Sigmoid colon (tissue), 7 donors: Measurements from ENCODE around the gene PAWR. TPM values are rescaled to one million over a fixed set of nuclear protein-coding genes. Genes with fewer than 3 reads are reported as not detected.

Experiments
- DNase-seq: peaks from one replicate; pipeline ENCODE4 v3.0.0-alpha.2; 2019
- H3K27ac ChIP-seq, 4 donors: fragments of 200-600 bp; sonication (generic); one replicate each; pipeline ENCODE4 v1.5.1; 2016 to 2019; ENCODE audit warnings: mild to moderate bottlenecking in 1 of 4
- H3K27me3 ChIP-seq, 3 donors: fragments of 200-600 bp; sonication (generic); one replicate each; pipeline ENCODE4 v1.5.1; 2019; ENCODE audit warnings: mild to moderate bottlenecking in 1 of 3
- H3K36me3 ChIP-seq, 4 donors: fragments of 200-600 bp; sonication (generic); one replicate each; pipeline ENCODE4 v1.5.1; 2016 to 2019
- H3K4me1 ChIP-seq, 4 donors: fragments of 200-600 bp; sonication (generic); one replicate each; pipeline ENCODE4 v1.5.1; 2017 to 2019
- H3K4me3 ChIP-seq, 4 donors: fragments of 200-600 bp; sonication (generic); one replicate each; pipeline ENCODE4 v1.5.1; 2017 to 2019; ENCODE audit warnings: mild to moderate bottlenecking in 2 of 4, moderate library complexity in 1 of 4
- H3K9me3 ChIP-seq, 4 donors: fragments of 200-600 bp in 3 of 4; sonication (generic) in 3 of 4; one replicate each; pipeline versions ENCODE4 v1.5.1 to v1.6.1; 2013 to 2019
- CTCF ChIP-seq, 4 experiments: fragments of 450-650 bp in 3 of 4; fragments of 200-600 bp in 1 of 4; IDR thresholded peaks; one replicate each; pipeline ENCODE4 v1.5.1; 2016 to 2019; ENCODE audit warnings: antibody characterized with exemption in 4 of 4, mild to moderate bottlenecking in 3 of 4, moderate library complexity in 2 of 4
- EP300 ChIP-seq, 4 donors: sonication (generic); formaldehyde crosslinking; IDR thresholded peaks; one replicate each; pipeline ENCODE4 v1.6.1; 2017; ENCODE audit warnings: antibody characterized with exemption in 4 of 4
- POLR2A ChIP-seq, 2 donors: fragments of 450-650 bp; IDR thresholded peaks; one replicate each; pipeline ENCODE4 v1.6.1; 2016; ENCODE audit warnings: antibody characterized with exemption in 2 of 2, mild to moderate bottlenecking in 2 of 2, moderate library complexity in 2 of 2
- POLR2AphosphoS5 ChIP-seq, 4 donors: sonication (generic); formaldehyde crosslinking; IDR thresholded peaks; one replicate each; pipeline ENCODE4 v1.6.1; 2017; ENCODE audit warnings: antibody characterized with exemption in 4 of 4
- WGBS, 2 donors: extraction: QIAGEN DNeasy Blood & Tissue Kit; methylation state at CpG; one replicate each; pipeline ENCODE4 v1.1.7; 2013; 5-methylcytosine and 5-hydroxymethylcytosine counted together
- intact Hi-C: fragments of 100-400 bp; cut with DNase I; formaldehyde crosslinking; loops from one replicate; pipeline ENCODE4 v1.15.1; 2023
- polyA plus RNA-seq, 3 donors: library from polyadenylated mRNA; stranded (reverse); fragments of 200-250 nt; gene quantifications; one replicate each; pipeline ENCODE4 v1.2.3, GENCODE V29; 2013
- total RNA-seq, 4 donors: library from RNA; depleted of rRNA; stranded (reverse); fragments of >200 nt; gene quantifications; one replicate each; pipeline ENCODE4 v1.1.0, GENCODE V29; 2016
- donor health status: healthy with polysubstance abuse.
- donor health status: Bipolar disorder and iron deficiency.
- donor health status: healthy.

The PAWR gene
- total and polyA plus RNA-seq, 7 donors, result 7.8 to 53.5 (median 24.5) TPM

DNA sequence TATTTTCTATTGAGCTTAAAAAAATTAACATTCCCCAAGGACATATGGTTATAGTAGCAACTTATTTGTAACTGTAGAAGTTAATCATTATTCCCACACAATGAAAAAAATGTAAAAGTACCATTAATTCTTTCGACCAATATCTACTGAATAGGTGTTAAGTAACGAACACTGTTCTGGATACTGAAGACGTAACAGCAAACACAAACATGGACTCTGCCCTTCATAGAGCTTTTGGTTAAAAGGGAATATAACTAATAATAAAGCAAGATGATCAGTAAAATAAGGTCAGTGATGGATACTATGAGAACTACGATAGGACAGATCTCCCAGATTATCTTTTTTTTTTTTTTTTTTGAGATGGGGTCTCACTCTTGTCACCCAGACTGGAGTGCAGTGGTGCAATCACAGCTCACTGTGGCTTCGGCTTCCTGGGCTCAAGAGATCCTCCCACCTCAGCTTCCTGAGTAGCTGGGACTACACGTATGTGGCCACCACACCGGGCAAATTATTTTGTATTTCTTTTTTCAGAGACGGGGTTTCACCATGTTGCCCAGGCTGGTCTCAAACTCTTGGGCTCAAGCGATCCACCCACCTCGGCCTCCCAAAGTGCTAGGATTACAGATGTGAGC is 93.9 kb downstream of the PAWR start:
- no peak for DNase-seq
- Histone ChIP-seq H3K27me3 (no peaks in the 10 kb centered on the region), H3K4me3 (no peak overlapping the region), H3K27ac (no peak overlapping the region), H3K9me3 (no peaks in the 10 kb centered on the region), H3K36me3 (no peaks in the 10 kb centered on the region), H3K4me1 (peaks cover 0 to 3% (median 0%) of the 10 kb centered on the region in 4 donors)
- 90% methylated on average over 10 of the region's 10 CpGs for WGBS, 2 donors
- intact Hi-C loops, result no loop called here
- no peak for TF ChIP-seq EP300 (IDR thresholded peaks at IDR 0.05)
- no peak for TF ChIP-seq POLR2AphosphoS5 (IDR thresholded peaks at IDR 0.05)
- TF ChIP-seq CTCF (IDR thresholded peaks at IDR 0.05), result no peak
- TF ChIP-seq POLR2A (IDR thresholded peaks at IDR 0.05), result no peak

DNA sequence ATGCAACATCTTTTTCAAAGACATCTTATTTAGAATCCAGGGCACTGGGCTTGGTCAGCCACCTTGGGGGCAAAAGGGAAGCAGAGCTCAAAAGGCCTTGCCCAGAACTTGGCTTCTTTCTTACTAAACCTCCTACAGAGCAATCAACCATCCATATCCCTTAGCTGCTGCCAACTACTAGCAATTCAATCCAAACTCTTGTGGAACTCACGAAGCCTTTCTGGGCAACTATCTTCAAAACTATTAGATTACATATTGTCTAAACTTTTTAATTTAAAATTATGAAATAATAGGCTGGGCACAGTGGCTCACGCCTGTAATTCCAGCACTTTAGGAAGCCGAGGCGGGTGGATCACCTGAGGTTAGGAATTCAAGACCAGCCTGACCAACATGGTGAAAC is 95.5 kb downstream of the PAWR start:
- Histone ChIP-seq H3K27me3 (no peaks in the 10 kb centered on the region), H3K9me3 (no peaks in the 10 kb centered on the region), H3K27ac (no peak overlapping the region), H3K4me3 (no peak overlapping the region), H3K36me3 (no peaks in the 10 kb centered on the region), H3K4me1 (peaks cover 0 to 5% (median 0%) of the 10 kb centered on the region in 4 donors)
- intact Hi-C loops, result no loop called here
- DNase-seq, result no peak
- 95 to 96% methylated on average over 4 of the region's 4 CpGs for WGBS, 2 donors
- TF ChIP-seq POLR2A (IDR thresholded peaks at IDR 0.05) (no peak), EP300 (IDR thresholded peaks at IDR 0.05) (no peak), POLR2AphosphoS5 (IDR thresholded peaks at IDR 0.05) (no peak), CTCF (IDR thresholded peaks at IDR 0.05) (no peak)

GRCh38 chr12:79592865-79593264 is 97.9 kb downstream of the PAWR start:
- Histone ChIP-seq H3K27me3 (no peaks in the 10 kb centered on the region), H3K36me3 (no peaks in the 10 kb centered on the region), H3K4me3 (no peak overlapping the region), H3K4me1 (peaks cover 0 to 5% (median 0%) of the 10 kb centered on the region in 4 donors), H3K9me3 (no peaks in the 10 kb centered on the region), H3K27ac (no peak overlapping the region)
- WGBS, 2 donors, result 81% methylated on average over 3 of the region's 3 CpGs
- TF ChIP-seq POLR2AphosphoS5 (IDR thresholded peaks at IDR 0.05) (no peak), EP300 (IDR thresholded peaks at IDR 0.05) (no peak), CTCF (IDR thresholded peaks at IDR 0.05) (no peak), POLR2A (IDR thresholded peaks at IDR 0.05) (no peak)
- DNase-seq, result no peak
- intact Hi-C loops, result no loop called here

- Histone ChIP-seq H3K4me1 (peaks cover 0 to 5% (median 0%) of the 10 kb centered on the region in 4 donors), H3K27me3 (no peaks in the 10 kb centered on the region), H3K4me3 (no peak overlapping the region), H3K36me3 (no peaks in the 10 kb centered on the region), H3K27ac (no peak overlapping the region), H3K9me3 (no peaks in the 10 kb centered on the region)
- intact Hi-C loops, result no loop called here
- no peak for DNase-seq
- TF ChIP-seq POLR2AphosphoS5 (IDR thresholded peaks at IDR 0.05), result no peak
- TF ChIP-seq CTCF (IDR thresholded peaks at IDR 0.05), result no peak
- 73 to 84% methylated on average over 1 of the region's 1 CpG for WGBS, 2 donors
Observed at GRCh38 chr12:79591988-79592387, 98.8 kb downstream of the PAWR start.

DNA sequence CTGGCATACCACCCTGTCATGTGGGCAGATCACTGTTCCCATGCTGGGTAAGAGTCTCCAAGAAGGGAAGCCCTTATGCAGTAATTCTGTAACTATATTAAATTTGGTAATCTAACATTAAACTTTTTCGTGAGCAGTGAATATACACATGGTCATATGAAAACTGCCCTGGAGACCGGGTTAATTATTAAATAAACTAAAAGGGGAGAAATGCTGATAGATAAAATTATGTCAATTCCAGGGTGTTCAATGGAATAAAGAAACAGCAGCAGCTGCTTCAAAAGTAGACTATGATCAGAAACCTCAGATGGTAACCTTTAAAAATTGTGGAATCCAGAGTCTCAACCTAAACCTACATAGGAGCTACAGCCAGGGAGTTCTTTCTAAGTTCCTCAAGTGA is 100.0 kb downstream of the PAWR start:
- no peaks in the 10 kb centered on the region for H3K27me3 ChIP-seq
- H3K4me3 ChIP-seq, result no peak overlapping the region
- H3K36me3 ChIP-seq, result no peaks in the 10 kb centered on the region
- no peak overlapping the region for H3K27ac ChIP-seq
- no peak for TF ChIP-seq POLR2A (IDR thresholded peaks at IDR 0.05)
- no peak for TF ChIP-seq EP300 (IDR thresholded peaks at IDR 0.05)
- TF ChIP-seq POLR2AphosphoS5 (IDR thresholded peaks at IDR 0.05), result no peak
- no peak for TF ChIP-seq CTCF (IDR thresholded peaks at IDR 0.05)
- H3K9me3 ChIP-seq, result no peaks in the 10 kb centered on the region
- 77 to 90% methylated on average over 2 of the region's 2 CpGs for WGBS, 2 donors
- intact Hi-C loops, result no loop called here
- peaks cover 0 to 5% (median 0%) of the 10 kb centered on the region in 4 donors for H3K4me1 ChIP-seq
- no peak for DNase-seq
